ENCODE measurements around the gene OR10T2.

DNA sequence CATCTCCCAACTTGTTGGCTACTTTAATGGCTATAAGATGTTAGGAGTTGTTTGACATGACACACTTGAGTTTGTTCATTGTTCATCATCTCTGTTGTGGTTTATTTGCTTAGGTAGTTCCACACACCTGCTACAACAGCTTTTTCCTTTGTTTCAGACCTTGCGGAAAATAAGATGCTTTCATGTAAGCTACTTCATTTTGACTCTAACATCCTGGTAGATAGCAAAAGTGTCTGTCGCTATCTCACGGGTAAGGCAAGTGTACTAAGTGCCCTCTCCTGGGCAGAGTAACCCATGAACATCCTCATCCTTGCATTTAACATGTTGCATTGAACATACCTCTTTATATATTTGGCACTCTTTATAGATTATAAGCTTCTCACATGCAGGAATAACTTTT is 1.6 kb upstream of the OR10T2 start:
- TF ChIP-seq, protein P1, sequence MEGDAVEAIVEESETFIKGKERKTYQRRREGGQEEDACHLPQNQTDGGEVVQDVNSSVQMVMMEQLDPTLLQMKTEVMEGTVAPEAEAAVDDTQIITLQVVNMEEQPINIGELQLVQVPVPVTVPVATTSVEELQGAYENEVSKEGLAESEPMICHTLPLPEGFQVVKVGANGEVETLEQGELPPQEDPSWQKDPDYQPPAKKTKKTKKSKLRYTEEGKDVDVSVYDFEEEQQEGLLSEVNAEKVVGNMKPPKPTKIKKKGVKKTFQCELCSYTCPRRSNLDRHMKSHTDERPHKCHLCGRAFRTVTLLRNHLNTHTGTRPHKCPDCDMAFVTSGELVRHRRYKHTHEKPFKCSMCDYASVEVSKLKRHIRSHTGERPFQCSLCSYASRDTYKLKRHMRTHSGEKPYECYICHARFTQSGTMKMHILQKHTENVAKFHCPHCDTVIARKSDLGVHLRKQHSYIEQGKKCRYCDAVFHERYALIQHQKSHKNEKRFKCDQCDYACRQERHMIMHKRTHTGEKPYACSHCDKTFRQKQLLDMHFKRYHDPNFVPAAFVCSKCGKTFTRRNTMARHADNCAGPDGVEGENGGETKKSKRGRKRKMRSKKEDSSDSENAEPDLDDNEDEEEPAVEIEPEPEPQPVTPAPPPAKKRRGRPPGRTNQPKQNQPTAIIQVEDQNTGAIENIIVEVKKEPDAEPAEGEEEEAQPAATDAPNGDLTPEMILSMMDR (IDR thresholded peaks at IDR 0.05; ENCODE audit: insufficient read depth, low read length), result no peak
- TF ChIP-seq POLR2AphosphoS5 (IDR thresholded peaks at IDR 0.05; ENCODE audit: low read depth) (no peak), GABPA (IDR thresholded peaks at IDR 0.05; ENCODE audit: low read depth) (no peak)
- TF ChIP-seq, protein P2, sequence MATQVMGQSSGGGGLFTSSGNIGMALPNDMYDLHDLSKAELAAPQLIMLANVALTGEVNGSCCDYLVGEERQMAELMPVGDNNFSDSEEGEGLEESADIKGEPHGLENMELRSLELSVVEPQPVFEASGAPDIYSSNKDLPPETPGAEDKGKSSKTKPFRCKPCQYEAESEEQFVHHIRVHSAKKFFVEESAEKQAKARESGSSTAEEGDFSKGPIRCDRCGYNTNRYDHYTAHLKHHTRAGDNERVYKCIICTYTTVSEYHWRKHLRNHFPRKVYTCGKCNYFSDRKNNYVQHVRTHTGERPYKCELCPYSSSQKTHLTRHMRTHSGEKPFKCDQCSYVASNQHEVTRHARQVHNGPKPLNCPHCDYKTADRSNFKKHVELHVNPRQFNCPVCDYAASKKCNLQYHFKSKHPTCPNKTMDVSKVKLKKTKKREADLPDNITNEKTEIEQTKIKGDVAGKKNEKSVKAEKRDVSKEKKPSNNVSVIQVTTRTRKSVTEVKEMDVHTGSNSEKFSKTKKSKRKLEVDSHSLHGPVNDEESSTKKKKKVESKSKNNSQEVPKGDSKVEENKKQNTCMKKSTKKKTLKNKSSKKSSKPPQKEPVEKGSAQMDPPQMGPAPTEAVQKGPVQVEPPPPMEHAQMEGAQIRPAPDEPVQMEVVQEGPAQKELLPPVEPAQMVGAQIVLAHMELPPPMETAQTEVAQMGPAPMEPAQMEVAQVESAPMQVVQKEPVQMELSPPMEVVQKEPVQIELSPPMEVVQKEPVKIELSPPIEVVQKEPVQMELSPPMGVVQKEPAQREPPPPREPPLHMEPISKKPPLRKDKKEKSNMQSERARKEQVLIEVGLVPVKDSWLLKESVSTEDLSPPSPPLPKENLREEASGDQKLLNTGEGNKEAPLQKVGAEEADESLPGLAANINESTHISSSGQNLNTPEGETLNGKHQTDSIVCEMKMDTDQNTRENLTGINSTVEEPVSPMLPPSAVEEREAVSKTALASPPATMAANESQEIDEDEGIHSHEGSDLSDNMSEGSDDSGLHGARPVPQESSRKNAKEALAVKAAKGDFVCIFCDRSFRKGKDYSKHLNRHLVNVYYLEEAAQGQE (IDR thresholded peaks at IDR 0.05; ENCODE audit: insufficient replicate concordance, low read depth), result no peak

Measured in HL-60 (cell line).